Upper lobe of left lung (tissue), 4 donors: ENCODE measurements around the gene KIAA1958.

Experiments
- POLR2A ChIP-seq, 4 donors: fragments of 450-650 bp; IDR thresholded peaks; one replicate each; pipeline ENCODE4 v1.5.1; 2016 to 2017; ENCODE audit warnings: antibody characterized with exemption in 4 of 4, mild to moderate bottlenecking in 2 of 4
- TF ChIP-seq, protein P1 (sequence below), 6 experiments: fragments of 450-650 bp in 4 of 6; fragments of 200-600 bp in 2 of 6; sonication (generic) in 2 of 6; IDR thresholded peaks; one replicate each; pipeline ENCODE4 v1.5.1; 2016 to 2019; ENCODE audit warnings: antibody characterized with exemption in 6 of 6

DNA sequence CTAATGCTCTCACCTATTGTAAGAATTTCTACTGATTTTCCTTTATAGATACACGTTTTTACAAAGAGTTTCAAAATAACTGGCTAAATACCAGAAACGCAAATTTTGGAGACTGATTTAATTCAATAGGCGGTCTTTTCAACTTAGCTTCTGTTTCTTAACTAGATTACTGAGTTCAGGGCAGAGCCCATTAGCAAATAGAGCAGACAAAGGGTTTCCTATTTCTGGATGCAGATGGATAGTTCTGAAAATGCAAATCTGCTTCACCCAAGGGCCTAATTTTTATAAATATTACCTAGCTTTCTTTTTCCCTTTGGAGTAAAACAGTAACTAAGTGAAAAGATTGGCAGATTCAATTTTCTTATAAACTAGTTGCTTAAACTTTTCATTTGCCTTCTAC, 13.6 kb upstream of the KIAA1958 start:
- TF ChIP-seq, protein P1, sequence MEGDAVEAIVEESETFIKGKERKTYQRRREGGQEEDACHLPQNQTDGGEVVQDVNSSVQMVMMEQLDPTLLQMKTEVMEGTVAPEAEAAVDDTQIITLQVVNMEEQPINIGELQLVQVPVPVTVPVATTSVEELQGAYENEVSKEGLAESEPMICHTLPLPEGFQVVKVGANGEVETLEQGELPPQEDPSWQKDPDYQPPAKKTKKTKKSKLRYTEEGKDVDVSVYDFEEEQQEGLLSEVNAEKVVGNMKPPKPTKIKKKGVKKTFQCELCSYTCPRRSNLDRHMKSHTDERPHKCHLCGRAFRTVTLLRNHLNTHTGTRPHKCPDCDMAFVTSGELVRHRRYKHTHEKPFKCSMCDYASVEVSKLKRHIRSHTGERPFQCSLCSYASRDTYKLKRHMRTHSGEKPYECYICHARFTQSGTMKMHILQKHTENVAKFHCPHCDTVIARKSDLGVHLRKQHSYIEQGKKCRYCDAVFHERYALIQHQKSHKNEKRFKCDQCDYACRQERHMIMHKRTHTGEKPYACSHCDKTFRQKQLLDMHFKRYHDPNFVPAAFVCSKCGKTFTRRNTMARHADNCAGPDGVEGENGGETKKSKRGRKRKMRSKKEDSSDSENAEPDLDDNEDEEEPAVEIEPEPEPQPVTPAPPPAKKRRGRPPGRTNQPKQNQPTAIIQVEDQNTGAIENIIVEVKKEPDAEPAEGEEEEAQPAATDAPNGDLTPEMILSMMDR (IDR thresholded peaks at IDR 0.05) = no peak
- TF ChIP-seq POLR2A (IDR thresholded peaks at IDR 0.05) = no peak
